ENCODE measurements around the gene PTPN4.

DNA sequence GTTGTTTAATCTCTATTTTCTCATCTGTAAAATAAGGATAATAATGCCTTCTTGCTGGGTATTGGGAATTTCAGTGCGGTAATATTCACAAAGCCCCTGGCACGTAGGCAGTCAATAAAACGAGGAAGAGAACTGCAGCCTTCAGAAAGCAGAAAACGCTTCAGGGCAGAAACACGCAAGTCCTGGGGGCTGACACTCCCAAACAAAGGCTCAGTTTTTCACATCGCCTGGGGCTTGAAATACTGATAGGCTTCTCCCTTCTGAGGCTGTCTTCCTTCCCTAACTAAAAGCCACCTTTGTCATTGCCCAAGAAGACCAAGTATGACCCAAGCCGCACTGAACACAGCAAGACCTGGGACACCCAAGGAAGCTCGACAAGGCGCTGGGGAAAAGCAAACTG, 48.4 kb upstream of the PTPN4 start:
- TF ChIP-seq, protein P1, sequence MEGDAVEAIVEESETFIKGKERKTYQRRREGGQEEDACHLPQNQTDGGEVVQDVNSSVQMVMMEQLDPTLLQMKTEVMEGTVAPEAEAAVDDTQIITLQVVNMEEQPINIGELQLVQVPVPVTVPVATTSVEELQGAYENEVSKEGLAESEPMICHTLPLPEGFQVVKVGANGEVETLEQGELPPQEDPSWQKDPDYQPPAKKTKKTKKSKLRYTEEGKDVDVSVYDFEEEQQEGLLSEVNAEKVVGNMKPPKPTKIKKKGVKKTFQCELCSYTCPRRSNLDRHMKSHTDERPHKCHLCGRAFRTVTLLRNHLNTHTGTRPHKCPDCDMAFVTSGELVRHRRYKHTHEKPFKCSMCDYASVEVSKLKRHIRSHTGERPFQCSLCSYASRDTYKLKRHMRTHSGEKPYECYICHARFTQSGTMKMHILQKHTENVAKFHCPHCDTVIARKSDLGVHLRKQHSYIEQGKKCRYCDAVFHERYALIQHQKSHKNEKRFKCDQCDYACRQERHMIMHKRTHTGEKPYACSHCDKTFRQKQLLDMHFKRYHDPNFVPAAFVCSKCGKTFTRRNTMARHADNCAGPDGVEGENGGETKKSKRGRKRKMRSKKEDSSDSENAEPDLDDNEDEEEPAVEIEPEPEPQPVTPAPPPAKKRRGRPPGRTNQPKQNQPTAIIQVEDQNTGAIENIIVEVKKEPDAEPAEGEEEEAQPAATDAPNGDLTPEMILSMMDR (IDR thresholded peaks at IDR 0.05): no peak
- no peak for TF ChIP-seq POLR2AphosphoS5 (IDR thresholded peaks at IDR 0.05)
- no peak for TF ChIP-seq POLR2A (IDR thresholded peaks at IDR 0.05)
- no peak for TF ChIP-seq EP300 (IDR thresholded peaks at IDR 0.05)
